Subcutaneous adipose tissue (tissue), 4 donors: Measurements from ENCODE around the gene CASKIN1. TPM values are rescaled to one million over a fixed set of nuclear protein-coding genes. Genes with fewer than 3 reads are reported as not detected.

ENCODE experiments used
- total RNA-seq, 4 donors: library from RNA; depleted of rRNA; stranded (reverse); fragments of >200 nt; gene quantifications; one replicate each; pipeline ENCODE4 v1.1.0, GENCODE V29; 2016
- TF ChIP-seq, protein P1 (sequence below): fragments of 450-650 bp; IDR thresholded peaks from one replicate; pipeline ENCODE4 v1.5.1; 2016; ENCODE audit warnings: low read depth, mild to moderate bottlenecking, control low read depth, antibody characterized with exemption, moderate library complexity

CASKIN1 gene
- total RNA-seq, 4 donors from 2014 or later = not detected

DNA sequence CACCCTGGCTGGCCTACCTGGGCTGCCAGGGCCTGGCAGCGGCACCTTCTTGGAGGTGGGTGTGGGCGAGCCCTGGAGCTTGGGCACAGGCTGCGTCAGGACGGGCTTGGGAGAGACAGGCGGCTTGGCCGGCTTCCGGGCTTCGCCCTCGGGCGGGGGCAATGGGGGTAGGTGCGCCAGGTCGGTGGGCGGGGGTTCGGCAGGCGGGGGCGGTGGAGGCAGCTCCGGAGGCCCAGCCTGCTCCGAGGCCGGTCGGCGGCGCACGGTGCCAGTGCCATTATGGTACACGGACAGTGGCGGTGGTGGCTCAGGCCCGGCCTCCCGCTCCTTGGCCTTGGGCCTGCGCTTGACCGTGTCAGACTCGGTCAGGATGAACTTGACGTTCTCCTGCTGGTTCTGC, 16.8 kb downstream of the CASKIN1 start:
- TF ChIP-seq, protein P1, sequence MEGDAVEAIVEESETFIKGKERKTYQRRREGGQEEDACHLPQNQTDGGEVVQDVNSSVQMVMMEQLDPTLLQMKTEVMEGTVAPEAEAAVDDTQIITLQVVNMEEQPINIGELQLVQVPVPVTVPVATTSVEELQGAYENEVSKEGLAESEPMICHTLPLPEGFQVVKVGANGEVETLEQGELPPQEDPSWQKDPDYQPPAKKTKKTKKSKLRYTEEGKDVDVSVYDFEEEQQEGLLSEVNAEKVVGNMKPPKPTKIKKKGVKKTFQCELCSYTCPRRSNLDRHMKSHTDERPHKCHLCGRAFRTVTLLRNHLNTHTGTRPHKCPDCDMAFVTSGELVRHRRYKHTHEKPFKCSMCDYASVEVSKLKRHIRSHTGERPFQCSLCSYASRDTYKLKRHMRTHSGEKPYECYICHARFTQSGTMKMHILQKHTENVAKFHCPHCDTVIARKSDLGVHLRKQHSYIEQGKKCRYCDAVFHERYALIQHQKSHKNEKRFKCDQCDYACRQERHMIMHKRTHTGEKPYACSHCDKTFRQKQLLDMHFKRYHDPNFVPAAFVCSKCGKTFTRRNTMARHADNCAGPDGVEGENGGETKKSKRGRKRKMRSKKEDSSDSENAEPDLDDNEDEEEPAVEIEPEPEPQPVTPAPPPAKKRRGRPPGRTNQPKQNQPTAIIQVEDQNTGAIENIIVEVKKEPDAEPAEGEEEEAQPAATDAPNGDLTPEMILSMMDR = no peak

GRCh38 chr16:2179107-2179501, 17.3 kb downstream of the CASKIN1 start:
- TF ChIP-seq, protein P1 = no peak

GRCh38 chr16:2178321-2179106, 17.9 kb downstream of the CASKIN1 start:
- TF ChIP-seq, protein P1 = no peak

DNA sequence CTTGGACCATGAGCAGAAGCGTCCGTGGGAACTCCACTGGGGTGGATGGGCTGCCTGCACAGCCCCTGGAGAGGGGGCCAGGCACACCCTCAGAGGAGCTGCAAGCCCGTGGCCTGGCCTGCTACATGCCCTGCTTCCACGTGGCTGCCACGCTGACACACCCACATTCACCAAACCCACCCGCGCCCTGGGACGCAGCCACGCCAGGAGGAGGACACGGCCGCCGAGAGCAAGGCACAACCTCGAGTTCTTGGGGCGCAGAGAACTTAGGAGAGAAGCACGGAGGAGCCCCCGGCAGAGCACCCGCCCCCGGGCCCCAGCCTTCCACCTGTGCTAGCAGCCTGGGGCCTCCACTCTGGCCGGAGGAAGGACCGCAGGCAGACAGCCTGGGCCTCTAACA, 18.8 kb downstream of the CASKIN1 start:
- TF ChIP-seq, protein P1 = no peak

DNA sequence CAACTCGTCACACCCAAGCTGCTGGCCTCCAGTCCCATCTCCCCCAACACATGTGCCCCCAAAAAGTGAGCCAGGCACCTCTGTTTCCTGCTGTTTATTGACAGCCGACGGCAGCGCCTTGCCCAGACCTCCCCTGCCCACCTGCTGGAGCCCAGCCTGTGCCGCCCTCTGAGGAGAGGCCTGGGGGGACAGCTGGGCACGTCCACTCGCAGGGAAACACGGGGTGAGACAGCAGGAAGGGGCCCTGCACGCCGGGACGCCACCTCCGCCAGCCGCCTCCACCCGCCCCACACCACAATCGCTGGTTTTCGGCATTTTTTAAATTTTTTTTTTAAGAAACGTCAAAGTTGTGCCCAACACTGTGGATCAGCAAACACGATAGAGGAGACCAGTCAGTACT, 19.3 kb downstream of the CASKIN1 start:
- TF ChIP-seq, protein P1 = no peak

- TF ChIP-seq, protein P1 = no peak
Measured at GRCh38 chr16:2176047-2176446, 20.4 kb downstream of the CASKIN1 start.

- TF ChIP-seq, protein P1 = no peak
Measured at GRCh38 chr16:2175454-2175853, 21.0 kb downstream of the CASKIN1 start.
